Lower lobe of right lung (tissue), 2 donors: ENCODE results near the gene SPINK5. TPM values are rescaled to one million over a fixed set of nuclear protein-coding genes. Genes with fewer than 3 reads are reported as not detected.

Experiments
- ATAC-seq, 2 donors: fragments of 200-7000 bp; cut with Tn5 transposase; one replicate each; pipeline ENCODE4 v1.9.1; 2020 to 2022; ENCODE audit warnings: mild to moderate bottlenecking in 2 of 2, moderate library complexity in 2 of 2
- DNase-seq: peaks from one replicate; pipeline ENCODE4 v3.0.0-alpha.2; 2020
- H3K27ac ChIP-seq: fragments of 200-600 bp; one replicate; pipeline ENCODE4 v1.8.0; 2022
- H3K27me3 ChIP-seq: fragments of 200-600 bp; one replicate; pipeline ENCODE4 v1.8.0; 2022; ENCODE audit warnings: low read depth
- H3K36me3 ChIP-seq: fragments of 200-600 bp; one replicate; pipeline ENCODE4 v1.8.0; 2022; ENCODE audit warnings: mild to moderate bottlenecking
- H3K4me1 ChIP-seq: fragments of 200-600 bp; one replicate; pipeline ENCODE4 v1.8.0; 2022
- H3K4me3 ChIP-seq: fragments of 200-600 bp; one replicate; pipeline ENCODE4 v1.8.0; 2022; ENCODE audit warnings: mild to moderate bottlenecking
- H3K9me3 ChIP-seq: fragments of 200-600 bp; one replicate; pipeline ENCODE4 v1.8.0; 2022
- CTCF ChIP-seq: fragments of 200-600 bp; IDR thresholded peaks from one replicate; pipeline ENCODE4 v1.8.0; 2022; ENCODE audit warnings: antibody characterized with exemption, mild to moderate bottlenecking
- intact Hi-C: fragments of 100-400 bp; cut with DNase I; formaldehyde crosslinking; loops from one replicate; pipeline ENCODE4 v1.11.0; 2022
- total RNA-seq: library from RNA; stranded (reverse); fragmentation: NEBNext Ultra II Directional; extraction: Animal tissue kit (Norgen Biotek cat#: 25700); gene quantifications from one replicate; pipeline ENCODE4 v1.2.1, GENCODE V29; 2021
- donor health status: DM: no; HTN: yes; CAD: no; lungs with severe emphysema.

Gene SPINK5
- total RNA-seq, 1 donor from 2014 or later: 2.1 TPM

GRCh38 chr5:148145916-148146315 lies 82.1 kb downstream of the SPINK5 start:
- H3K9me3 ChIP-seq: no peaks in the 10 kb centered on the region
- no peaks in the 10 kb centered on the region for H3K36me3 ChIP-seq
- ATAC-seq: peak; percentile 92 to 94
- no peak overlapping the region for H3K4me3 ChIP-seq
- H3K27ac ChIP-seq: peak overlapping the region; percentile 37
- H3K27me3 ChIP-seq: no peaks in the 10 kb centered on the region
- no peak for DNase-seq
- TF ChIP-seq CTCF: no peak
- H3K4me1 ChIP-seq: peaks cover 23% of the 10 kb centered on the region
- intact Hi-C loops: no loop called here

DNA sequence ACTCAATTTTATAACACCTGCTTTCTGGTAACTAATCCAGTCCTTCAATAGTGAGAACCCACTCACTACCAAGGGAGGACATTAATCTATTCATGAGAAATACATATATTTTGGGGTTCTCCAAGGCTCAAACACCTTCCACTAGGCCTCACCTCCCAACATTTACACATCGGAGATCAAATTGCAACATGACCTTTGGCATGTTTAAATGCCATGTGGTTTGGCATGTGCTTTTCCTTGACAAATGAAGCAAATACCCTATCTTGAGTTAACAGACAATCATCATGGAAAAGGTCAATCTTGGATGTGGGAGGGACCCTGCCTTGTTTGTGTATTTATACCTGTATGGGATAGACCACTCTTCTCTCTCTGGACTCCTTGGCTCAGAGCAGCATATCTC lies 82.7 kb downstream of the SPINK5 start:
- TF ChIP-seq CTCF: no peak
- no peak overlapping the region for H3K4me3 ChIP-seq
- ATAC-seq (no peak), DNase-seq (no peak)
- intact Hi-C loops: no loop called here
- H3K4me1 ChIP-seq: peaks cover 23% of the 10 kb centered on the region
- peak overlapping the region; percentile 62 for H3K27ac ChIP-seq
- H3K9me3 ChIP-seq: no peaks in the 10 kb centered on the region
- H3K27me3 ChIP-seq: no peaks in the 10 kb centered on the region
- H3K36me3 ChIP-seq: no peaks in the 10 kb centered on the region

DNA sequence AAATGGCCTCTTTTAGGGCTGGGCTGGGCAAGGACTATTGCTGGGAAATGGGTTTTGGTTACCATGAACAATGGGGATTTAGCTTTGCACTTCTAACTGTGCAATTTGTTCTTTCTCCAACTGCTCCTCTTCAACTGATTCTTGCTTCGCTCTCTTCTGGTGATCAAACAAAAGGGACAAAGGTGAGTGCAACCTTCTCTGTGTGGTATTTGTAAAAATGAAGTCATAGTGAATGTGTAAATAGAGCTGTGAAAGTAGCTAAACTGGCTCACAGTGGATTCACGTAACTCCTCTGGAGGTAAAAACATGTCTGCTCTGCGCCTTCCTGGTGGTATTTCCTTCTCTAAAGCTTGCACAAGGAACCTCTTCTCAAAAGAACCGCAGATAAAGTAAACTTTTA lies 83.6 kb downstream of the SPINK5 start:
- Histone ChIP-seq H3K9me3 (no peaks in the 10 kb centered on the region), H3K27me3 (no peaks in the 10 kb centered on the region), H3K4me3 (no peak overlapping the region), H3K27ac (peak overlapping the region; percentile 62), H3K4me1 (peaks cover 23% of the 10 kb centered on the region), H3K36me3 (no peaks in the 10 kb centered on the region)
- intact Hi-C loops: no loop called here
- no peak for TF ChIP-seq CTCF
- ATAC-seq (peak; percentile 81 to 85), DNase-seq (no peak)

- no peaks in the 10 kb centered on the region for H3K36me3 ChIP-seq
- H3K4me1 ChIP-seq: peaks cover 4% of the 10 kb centered on the region
- intact Hi-C loops: no loop called here
- ATAC-seq (no peak), DNase-seq (no peak)
- H3K4me3 ChIP-seq: no peak overlapping the region
- no peaks in the 10 kb centered on the region for H3K9me3 ChIP-seq
- TF ChIP-seq CTCF: no peak
- H3K27me3 ChIP-seq: no peaks in the 10 kb centered on the region
- H3K27ac ChIP-seq: no peak overlapping the region
Observed at GRCh38 chr5:148151872-148152271, 88.1 kb downstream of the SPINK5 start.

- no peak for TF ChIP-seq CTCF
- H3K9me3 ChIP-seq: no peaks in the 10 kb centered on the region
- H3K27me3 ChIP-seq: no peaks in the 10 kb centered on the region
- DNase-seq (no peak), ATAC-seq (no peak)
- no peak overlapping the region for H3K4me3 ChIP-seq
- no peaks in the 10 kb centered on the region for H3K4me1 ChIP-seq
- H3K36me3 ChIP-seq: no peaks in the 10 kb centered on the region
- intact Hi-C loops: no loop called here
- no peak overlapping the region for H3K27ac ChIP-seq
Observed at GRCh38 chr5:148152781-148153180, 89.0 kb downstream of the SPINK5 start.

- H3K36me3 ChIP-seq: no peaks in the 10 kb centered on the region
- DNase-seq (no peak), ATAC-seq (no peak)
- H3K27me3 ChIP-seq: no peaks in the 10 kb centered on the region
- H3K4me1 ChIP-seq: no peaks in the 10 kb centered on the region
- no peak overlapping the region for H3K4me3 ChIP-seq
- no peaks in the 10 kb centered on the region for H3K9me3 ChIP-seq
- intact Hi-C loops: no loop called here
- TF ChIP-seq CTCF: no peak
- H3K27ac ChIP-seq: no peak overlapping the region
Observed at GRCh38 chr5:148156609-148157008, 92.8 kb downstream of the SPINK5 start.
